Muscle of arm (tissue), 12 donors: ENCODE measurements around the gene RPF1. TPM values are rescaled to one million over a fixed set of nuclear protein-coding genes. Genes with fewer than 3 reads are reported as not detected.
"Not testable (repeated sequence)": the region's sequence is repeated elsewhere in the genome, so short reads cannot be mapped to it uniquely, and the experiment has no call there.

ENCODE experiments used
- DNase-seq: peaks from one replicate; pipeline ENCODE4 v3.0.0-alpha.2; 2013
- polyA plus RNA-seq, 12 donors: library from polyadenylated mRNA; unstranded; fragments of 120-200 nt; gene quantifications; one replicate each; pipeline ENCODE4 v1.2.1, GENCODE V29; 2013; ENCODE audit not compliant: insufficient read length in 12 of 12

Gene RPF1
- polyA plus RNA-seq, 12 donors = 27.1 to 40.3 (median 34.6) TPM; not detected in 1

DNA sequence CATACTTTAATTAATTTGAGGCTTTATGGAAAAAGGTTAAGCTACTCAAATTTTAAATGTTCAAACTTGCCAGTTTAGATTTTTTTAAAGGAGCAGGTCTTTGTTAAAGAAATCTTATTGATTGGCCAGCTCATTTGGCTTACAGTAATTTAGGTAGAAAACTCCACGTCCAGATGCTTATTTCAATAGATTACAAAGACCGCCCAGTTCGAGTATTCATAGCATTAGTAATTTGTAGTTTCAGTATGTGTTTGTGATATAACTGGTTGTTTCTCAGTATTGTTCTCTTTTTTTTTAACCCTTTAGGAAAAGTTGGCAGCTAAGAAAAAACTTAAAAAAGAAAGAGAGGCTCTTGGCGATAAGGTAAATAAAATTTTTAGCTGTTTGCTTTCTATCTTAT, 1.6 kb downstream of the RPF1 start:
- DNase-seq = no peak

DNA sequence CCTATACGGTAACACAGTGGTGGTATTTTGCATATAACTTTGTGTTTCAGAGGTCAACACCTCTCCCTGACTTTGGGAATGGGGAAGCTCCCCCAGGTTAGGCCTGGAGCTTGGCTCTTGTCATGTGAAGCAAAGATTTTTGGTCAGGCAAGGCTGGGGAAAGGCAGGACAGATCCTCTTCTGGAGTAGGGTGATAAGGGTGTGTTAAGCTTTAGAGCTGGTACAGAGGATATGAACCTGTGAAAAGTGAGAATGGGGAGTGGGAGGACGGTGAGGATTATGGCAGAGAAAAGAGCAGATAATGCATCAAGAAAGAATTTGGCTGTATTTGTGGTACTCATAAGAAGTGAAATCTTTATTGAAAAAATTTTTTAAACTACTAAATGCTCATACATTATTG, 2.3 kb downstream of the RPF1 start:
- no peak for DNase-seq

DNA sequence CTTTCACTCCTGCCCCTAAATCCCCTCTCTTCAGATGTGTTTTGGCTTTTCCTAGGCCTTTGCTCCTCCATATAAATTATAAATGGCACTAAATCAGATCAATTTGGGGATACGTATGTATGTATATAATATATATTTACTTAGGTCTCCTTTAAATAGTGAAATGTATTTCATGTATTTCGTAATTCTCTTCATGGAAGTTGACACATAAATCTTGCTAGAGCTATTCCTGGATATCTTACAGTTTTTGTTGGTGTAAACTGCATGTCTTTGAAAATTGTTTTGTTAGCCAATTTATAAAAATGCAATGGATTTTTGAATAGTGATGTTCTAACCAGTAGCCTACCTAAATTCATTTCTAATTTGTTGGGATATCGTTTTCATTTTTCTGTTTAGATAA, 9.0 kb downstream of the RPF1 start:
- DNase-seq = no peak

DNA sequence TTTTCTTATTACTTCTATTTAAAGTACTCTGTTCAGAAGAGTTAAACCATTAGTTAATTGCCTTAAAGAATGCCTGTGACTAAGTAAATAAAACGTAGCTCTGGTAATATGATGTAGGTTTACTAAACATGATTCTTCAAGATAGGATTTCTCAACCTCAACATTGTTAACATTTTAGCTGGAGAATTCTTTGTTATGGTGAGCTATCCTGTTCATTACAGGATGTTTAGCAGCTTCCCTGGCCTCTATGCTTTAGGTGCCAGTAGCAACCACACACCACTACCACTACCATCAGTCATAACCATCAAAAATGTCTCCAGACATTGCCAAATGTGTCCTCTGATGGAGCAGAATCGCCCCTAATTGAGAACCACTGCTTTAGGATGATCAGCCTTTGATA, 10.7 kb downstream of the RPF1 start:
- no peak for DNase-seq

DNA sequence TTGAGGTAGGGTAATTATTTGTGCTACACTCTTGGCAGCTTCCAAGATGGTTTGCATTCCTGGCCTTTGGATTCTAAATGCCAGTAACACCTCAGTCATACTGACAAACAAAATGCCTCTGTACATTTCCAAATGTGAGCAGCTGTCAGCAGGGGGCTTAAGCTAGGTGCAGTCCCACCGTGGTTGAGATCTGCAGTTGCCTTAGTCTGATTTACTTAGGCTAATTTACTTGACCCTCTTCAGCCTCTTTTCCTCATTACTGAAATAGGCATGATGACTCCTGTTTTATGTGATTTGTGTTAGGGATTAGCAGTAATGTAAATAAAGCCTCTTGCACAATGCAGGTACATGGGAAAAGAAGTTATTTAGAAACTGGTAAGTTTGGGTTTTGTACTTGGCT, 13.7 kb downstream of the RPF1 start:
- no peak for DNase-seq

DNA sequence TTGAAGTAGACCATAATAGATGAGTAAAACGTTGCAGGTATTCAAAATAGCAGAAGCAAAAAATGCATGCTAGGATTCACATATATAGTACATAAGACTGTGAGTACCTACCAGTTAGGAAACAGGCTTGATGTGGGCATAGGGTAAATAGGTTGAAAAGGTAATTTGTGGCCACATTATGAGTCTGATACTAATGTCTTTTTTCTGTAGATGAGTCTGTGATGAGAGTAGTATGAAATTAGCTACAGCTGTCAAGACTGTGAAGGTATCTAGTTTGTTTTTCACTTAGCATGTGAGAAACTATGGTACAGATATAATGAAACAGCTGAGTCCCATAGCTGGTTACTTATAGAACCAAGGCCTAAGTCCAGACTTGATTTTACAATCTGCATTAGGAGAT, 14.7 kb downstream of the RPF1 start:
- DNase-seq = no peak

DNA sequence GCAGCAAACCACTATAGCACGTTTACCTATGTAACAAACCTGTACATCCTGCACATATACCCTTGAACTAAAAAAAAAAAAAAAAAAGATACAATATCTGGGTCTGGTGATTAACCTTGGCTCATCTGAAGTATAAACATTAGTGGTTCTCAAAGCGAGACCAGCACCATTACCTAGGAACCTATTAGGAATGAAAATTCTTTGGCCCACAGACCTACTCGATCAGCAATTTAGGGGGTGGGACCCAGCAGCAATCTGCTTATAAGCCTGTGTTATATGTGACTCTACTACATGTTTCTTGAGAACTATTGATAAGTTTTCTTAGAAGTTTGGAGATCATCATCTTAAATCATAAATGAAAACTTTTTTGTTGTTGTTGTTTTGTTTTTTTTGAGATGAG, 17.4 kb downstream of the RPF1 start:
- DNase-seq = no peak

DNA sequence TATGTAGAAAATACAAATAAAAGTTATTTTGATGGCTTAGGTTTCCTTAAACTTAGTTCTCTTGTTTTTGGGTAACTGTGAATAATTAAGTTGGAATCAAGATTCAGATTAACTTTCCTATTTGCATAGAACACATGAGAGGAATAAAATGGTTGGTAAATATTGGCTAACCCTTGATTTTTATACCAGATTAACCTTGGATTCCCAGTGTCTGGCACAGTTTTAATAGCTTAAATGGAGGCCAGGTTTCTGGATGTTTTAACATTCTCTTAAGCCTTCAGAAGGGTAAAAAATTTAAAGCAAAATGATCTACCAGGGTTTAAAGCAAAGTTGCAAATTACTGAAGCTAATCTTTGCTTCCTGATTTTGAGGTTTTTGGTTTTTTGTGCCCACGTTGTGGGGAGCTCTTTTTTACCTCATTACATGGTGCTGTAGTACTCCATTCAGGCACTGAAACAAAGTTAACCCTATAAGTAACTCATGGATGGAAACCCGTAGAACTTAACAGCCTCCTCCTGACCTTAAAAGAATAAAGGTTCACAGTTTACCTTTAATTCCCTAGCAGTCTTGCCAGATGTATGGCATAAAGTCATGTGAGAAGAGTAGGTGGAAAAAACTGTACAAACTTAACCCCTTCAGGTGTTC, 18.7 kb downstream of the RPF1 start:
- no peak for DNase-seq

DNA sequence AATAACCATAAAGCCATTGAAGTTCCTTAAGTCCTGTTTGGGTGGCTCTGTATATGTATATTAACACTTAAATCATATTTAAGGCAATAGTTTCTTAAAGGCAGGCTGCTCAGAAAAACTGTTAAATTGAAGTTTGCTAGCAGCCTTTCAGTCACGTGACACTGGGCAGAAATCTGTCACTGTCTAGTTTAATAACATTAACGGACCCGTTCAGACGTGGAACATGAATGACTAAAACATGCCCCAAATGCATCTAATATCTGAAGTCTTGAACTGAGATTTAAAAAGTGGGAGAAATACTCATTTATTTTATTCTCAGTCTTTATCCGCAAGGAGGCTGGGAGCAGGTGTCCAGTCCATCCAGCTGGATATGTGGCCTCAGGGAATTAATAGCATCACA, 23.9 kb downstream of the RPF1 start:
- no peak for DNase-seq

DNA sequence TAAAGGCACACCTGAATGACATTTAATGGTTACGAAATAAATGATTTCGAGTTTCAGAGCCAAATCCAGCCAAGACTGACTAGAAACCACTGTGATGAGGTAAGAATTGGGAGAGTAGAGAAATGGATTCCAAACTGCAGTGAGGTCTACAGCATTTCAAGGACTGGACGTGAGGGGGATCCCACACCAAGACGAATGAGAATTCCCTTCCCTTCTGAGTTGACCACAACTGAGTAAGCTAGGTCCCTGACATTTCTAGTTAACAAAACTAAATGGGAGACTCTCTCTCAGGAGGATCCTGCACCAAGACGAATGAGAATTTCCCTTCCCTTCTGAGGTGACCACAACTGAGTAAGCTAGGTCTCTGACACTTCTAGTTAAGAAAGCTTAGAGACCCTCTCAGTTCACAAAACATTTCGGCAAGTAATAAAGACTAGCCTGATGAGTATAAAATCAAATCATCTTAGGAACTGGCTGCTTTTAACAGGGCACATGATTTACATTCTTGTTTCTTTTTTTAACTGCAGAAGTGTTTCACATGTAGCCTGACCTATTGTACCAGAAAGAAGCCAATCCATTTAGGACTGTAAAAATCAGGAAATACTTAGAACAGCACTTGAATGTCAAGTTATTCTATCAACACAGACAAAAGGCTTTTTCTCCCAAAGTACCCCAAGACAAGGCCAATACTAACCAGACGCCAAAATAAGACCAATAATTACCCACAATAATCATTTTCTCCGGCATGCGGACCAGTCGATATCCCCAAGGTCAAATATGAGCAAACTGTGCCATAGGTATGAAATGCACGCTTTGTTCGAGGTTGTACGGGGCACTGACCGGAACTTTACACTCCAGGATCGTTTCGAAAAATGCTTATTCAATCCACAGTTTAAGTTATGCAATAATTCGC, 25.8 kb downstream of the RPF1 start:
- peak; percentile 31 for DNase-seq

DNA sequence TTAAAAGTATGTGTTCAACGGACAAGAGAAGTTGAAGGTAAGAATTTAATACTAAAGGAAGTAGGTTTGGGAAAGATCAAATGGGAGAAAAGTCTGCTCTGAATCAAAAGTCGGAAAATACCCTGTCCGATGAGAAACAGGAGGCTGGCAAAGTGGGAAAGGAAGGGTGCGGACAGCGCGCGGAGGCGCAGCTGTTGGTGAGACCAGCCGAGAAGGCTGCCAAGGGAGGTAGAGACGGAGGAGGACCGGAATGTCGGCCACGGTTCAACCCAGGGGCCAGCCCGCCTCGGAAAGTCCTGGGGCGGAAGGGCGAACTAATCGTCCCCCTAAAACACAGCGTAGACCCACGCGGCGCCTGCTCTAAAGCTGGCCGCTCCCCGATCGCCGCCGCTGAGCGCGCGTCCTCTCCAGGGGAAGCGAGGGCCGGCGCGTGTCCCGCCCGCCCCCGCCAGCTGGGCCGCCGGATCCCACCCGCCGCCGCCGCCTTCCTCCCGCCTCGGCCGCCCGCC, 26.5 kb downstream of the RPF1 start:
- peak; percentile 75 for DNase-seq

DNA sequence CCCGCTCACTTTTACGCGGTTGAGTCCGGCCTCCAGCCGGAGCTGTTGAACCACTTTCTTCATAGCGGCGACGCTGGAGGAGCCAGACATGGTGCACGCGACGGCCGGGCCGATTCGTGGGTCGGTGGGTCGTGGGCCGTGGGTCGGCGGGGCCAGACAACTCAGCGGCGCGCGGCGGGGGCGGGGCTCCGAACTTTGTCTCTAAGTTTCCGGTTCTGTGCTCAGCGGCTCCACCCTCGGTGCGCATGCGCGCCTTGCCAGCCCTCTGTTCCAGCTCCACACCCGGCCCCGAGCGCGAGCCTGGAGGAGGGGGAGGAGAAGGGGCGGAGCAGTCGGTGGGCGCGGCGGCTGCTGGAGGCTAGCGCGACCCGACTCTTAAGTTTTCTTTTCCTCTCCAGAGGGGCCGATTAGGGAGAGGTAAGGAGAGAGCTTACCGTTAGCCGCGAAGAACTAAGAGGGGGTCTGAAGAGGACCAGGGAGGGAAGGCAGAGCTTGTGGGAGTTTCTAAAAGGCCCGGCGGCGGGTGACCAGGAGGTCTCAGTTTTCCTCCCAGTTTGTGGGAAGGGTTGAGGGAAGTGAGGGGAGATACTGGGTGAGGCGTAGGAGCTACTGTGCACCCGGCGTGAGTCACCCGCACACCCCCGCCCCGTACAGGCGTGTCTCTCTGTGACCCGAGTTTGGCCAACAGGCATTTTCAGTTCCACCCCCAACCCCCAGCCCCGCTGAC, 27.1 kb downstream of the RPF1 start, which contains the start of the genes GNG5 and SPATA1:
Gene GNG5 (minus strand): TSS at position 580 of the 727 bp plus-strand sequence. CDS start 490 bp downstream, at position 90.
Gene SPATA1 (plus strand): TSS at position 385 of the 727 bp plus-strand sequence. CDS start 9,974 bp downstream, outside the sequence.
- peak; percentile 99 for DNase-seq

DNA sequence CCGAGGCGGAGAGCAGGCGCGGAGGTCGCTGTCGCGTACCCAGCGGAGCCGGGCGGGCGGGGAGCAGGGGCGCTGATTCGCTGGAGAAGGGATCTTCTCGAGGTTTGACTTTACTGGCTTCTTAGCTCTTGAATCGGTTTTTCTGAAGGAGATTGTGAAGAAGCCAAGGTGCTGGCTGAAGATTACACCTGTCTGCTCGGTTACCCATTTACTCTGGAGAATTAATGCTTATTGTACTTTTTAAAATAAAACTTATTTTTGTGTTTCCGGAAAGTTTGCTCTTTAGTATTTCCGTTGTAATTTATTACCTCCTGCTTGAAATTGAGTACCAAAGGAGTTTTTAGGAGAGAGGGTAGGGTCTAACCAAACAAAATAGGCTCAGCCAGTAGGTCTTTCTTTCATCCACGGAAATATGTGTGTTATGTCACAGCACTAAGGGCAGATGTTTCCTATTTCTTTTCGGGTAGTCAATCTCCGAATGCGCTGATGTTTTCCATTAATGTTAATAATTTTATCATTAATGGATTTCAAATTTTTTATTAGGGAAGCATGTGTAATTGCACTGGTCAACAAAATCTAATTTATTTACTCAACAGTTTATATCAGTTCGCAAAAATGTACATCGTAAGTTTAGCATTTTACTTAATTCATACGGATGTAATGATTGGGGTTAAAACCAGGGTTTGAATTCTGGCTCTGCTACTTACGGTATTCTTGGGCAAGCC, 27.8 kb downstream of the RPF1 start:
- no peak for DNase-seq

DNA sequence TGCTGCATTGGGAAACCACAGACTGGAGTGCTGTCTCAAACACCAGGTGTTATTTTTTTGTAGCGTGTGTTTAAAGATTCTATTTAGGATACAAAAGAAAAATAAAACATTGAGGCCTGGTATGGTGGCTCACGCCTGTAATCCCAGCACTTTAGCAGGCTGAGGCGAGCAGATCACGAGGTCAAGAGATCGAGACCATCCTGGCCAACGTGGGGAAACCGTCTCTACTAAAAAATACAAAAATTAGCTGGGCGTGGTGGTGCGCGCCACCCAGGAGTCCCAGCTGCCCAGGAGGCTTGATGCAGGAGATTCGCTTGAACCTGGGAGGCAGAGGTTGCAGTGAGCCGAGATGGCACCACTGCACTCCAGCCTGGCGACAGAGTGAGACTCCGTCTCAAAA, 28.8 kb downstream of the RPF1 start:
- not testable (repeated sequence) for DNase-seq

DNA sequence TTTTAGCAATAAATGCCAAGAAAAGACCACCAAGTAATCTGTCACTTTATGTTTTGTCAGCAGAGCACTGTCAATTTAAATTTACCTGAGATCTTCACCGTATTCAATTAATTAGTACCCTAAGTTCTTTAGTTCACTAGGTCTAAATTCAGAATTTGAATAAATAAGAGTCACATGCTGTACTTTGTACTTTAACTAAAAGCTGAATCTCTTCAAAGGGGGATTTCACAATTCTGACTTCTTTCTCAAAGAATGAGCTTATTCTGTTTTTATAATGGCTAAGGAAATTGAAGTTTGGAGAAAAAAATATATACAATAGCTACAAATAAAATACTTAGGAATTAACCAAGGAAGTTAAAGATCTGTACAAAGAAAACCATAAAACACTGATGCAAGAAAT, 29.4 kb downstream of the RPF1 start:
- DNase-seq = no peak

DNA sequence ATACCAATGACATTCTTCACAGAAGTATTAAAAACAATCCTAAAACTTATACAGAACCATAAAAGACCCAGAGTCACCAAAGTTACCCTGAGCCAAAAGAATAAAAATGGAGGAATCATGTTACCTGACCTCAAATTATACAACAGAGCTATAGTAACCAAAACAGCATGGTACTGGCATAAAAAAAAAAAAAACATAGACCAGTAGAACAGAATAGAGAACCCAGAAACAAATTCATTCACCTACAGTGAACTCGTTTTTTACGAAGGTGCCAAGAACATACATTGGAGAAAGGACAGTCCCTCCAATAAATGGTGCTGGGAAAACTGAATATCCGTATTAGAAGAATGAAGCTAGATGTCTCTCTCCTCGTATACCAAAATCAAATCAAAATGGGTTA, 30.0 kb downstream of the RPF1 start:
- DNase-seq = no peak

DNA sequence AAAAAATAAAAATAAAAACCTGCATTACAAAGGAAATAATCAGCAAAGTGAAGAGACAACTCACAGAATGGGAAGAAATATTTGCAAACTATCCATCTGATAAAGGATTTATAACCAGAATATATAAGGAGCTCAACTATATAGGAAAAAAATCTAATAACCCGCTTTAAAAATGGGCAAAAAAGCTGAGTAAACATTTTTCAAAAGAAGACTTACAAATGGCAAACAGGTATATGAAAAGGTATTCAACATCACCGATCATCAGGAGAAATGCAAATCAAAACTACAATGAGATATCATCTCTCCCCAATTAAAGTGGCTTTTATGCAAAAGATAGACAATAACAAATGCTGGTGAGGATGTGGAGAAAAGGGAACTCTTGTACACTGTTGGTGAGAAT, 31.1 kb downstream of the RPF1 start:
- no peak for DNase-seq

DNA sequence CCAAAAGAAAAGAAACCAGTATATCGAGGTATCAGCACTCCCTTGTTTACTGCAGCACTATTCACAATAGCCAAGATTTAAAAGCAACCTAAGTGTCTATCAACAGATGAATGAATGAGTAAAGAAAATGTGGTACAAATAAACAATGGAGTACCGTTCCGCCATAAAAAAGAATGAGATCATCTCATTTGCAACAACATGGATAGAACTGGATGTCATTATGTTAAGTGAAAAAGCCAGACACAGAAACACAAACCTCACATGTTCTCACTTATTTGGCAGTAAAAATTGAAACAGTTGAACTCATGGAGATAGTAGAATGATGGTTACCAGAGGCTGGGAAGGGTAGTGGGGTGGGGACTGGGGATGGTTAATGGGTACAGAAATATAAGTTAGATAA, 31.6 kb downstream of the RPF1 start:
- DNase-seq = no peak

DNA sequence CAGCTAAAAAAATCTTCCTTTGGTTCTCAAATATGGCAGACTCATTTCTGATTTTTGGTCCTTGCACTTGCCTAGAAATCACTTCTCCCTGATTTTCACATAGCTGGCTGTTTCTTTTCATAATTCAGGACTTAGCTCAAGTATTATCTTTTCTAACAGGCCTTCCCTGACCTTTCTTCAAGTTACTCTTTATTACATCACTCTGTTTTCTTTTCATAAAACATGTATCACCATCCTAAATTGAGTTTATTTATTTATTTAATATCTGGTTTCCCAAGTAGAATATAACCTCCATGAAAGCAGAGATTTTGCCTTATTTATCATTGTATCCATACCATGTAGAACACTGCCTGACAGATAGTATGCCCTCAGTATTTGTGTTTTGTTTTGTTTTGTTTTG, 45.5 kb downstream of the RPF1 start:
- no peak for DNase-seq

DNA sequence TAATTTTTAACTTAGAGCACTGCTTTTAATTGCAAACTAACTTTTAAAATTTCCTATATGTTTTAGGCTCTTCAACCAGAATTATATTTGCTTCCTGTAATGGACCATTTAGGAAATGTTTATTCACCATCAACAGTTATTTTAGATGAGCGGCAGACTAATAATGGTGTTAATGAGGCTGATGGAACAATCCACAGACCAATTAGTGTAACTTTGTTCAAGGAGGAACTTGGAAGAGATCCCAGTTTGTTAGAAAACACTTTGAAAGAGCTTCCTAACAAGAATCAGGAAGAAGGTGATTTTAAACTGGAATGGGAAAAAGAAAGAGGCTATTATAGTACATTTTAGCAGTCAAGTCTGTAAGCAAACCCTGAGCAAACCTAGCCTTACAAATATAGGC, 46.7 kb downstream of the RPF1 start:
- no peak for DNase-seq

DNA sequence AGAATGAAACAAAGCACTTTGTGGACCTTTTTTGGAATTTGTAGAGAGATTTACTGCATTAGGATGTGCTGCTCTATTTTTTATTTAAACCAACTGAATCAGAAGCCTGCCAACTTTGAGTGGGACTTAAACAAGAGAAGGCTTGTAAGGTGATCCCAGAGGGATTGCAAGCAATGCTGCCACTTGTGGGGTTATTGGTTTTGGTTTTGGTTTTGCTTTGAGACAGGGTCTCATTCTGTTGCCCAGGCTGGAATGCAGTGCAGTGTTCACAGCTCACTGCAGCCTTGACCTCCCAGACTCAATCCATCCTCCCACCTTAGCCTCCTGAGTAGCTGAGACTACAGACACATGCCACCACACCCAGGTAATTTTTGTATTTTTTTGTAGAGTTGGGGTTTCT, 59.5 kb downstream of the RPF1 start:
- DNase-seq = no peak

DNA sequence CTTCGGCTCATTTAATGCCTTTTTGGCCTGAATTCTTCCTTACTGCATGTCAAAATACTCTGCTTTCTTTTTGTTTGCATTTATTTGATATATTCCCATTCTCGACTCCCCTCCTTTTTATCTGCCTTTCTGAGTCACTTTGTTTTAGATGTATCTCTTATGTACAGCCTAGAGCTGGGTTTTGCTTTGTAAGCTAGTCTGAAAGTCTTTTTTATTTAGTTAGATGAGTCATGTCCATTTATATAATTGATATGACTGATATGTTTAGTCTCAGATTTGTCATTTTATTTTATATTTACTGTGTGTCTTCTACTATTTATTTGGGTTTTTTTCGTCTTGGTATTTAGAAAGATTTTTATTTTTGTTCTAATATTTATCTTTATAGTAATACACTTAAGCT, 60.9 kb downstream of the RPF1 start:
- DNase-seq = no peak
